Gastroesophageal sphincter (tissue), 4 donors: ENCODE measurements around the gene GNLY. TPM values are rescaled to one million over a fixed set of nuclear protein-coding genes. Genes with fewer than 3 reads are reported as not detected.

Experiments
- ATAC-seq: fragments of 150-250 bp; one replicate; pipeline ENCODE4 v1.9.1; 2016; ENCODE audit warnings: mild to moderate bottlenecking, moderate library complexity
- H3K27ac ChIP-seq, 4 donors: fragments of 200-600 bp; sonication (generic) in 3 of 4; 1 replicate in 3 of 4; 2 replicates in 1 of 4; pipeline ENCODE4 v1.5.1; 2016 to 2019
- H3K27me3 ChIP-seq: fragments of 200-600 bp; sonication (generic); one replicate; pipeline ENCODE4 v1.5.1; 2019
- H3K36me3 ChIP-seq, 2 donors: fragments of 200-600 bp; sonication (generic); one replicate each; pipeline ENCODE4 v1.5.1; 2019; ENCODE audit warnings: control low read depth in 1 of 2
- H3K4me1 ChIP-seq, 3 donors: fragments of 200-600 bp; sonication (generic); 1 replicate in 2 of 3; 2 replicates in 1 of 3; pipeline ENCODE4 v1.5.1; 2016 to 2019; ENCODE audit warnings: control low read depth in 2 of 3
- H3K4me3 ChIP-seq, 2 donors: fragments of 200-600 bp; sonication (generic); one replicate each; pipeline ENCODE4 v1.5.1; 2019; ENCODE audit warnings: mild to moderate bottlenecking in 1 of 2, moderate library complexity in 1 of 2
- H3K9me3 ChIP-seq, 3 donors: fragments of 200-600 bp; sonication (generic); one replicate each; pipeline ENCODE4 v1.5.1; 2017 to 2019; ENCODE audit warnings: control low read depth in 2 of 3
- CTCF ChIP-seq, 4 experiments: fragments of 200-600 bp in 2 of 4; fragments of 450-650 bp in 2 of 4; sonication (generic) in 1 of 4; IDR thresholded peaks; one replicate each; pipeline ENCODE4 v1.5.1; 2017 to 2019; ENCODE audit warnings: antibody characterized with exemption in 4 of 4, mild to moderate bottlenecking in 2 of 4, moderate library complexity in 2 of 4
- EP300 ChIP-seq: sonication (generic); formaldehyde crosslinking; IDR thresholded peaks from one replicate; pipeline ENCODE4 v1.6.1; 2017; ENCODE audit warnings: antibody characterized with exemption, mild to moderate bottlenecking
- POLR2A ChIP-seq, 2 donors: fragments of 450-650 bp; IDR thresholded peaks; one replicate each; pipeline ENCODE4 v1.6.1; 2017; ENCODE audit warnings: antibody characterized with exemption in 2 of 2, mild to moderate bottlenecking in 2 of 2, moderate library complexity in 1 of 2
- POLR2AphosphoS5 ChIP-seq: sonication (generic); formaldehyde crosslinking; IDR thresholded peaks from one replicate; pipeline ENCODE4 v1.6.1; 2017; ENCODE audit warnings: antibody characterized with exemption
- WGBS, 2 donors: methylation state at CpG; one replicate each; pipeline ENCODE4 v1.1.5; 2018; ENCODE audit warnings: low coverage in 1 of 2; 5-methylcytosine and 5-hydroxymethylcytosine counted together
- total RNA-seq, 4 donors: library from RNA; depleted of rRNA; stranded (reverse); fragments of >200 nt; gene quantifications; one replicate each; pipeline ENCODE4 v1.1.0, GENCODE V29; 2016

GNLY gene
- total RNA-seq, 4 donors from 2014 or later, result 0.54 to 3.1 TPM; not detected in 2

- Histone ChIP-seq H3K4me1 (peaks cover 0 to 24% (median 0%) of the 10 kb centered on the region in 3 donors), H3K36me3 (no peaks in the 10 kb centered on the region), H3K27ac (peak overlapping the region in 1 of 4 donors; percentile 28), H3K9me3 (no peaks in the 10 kb centered on the region), H3K4me3 (no peak overlapping the region), H3K27me3 (no peaks in the 10 kb centered on the region)
- TF ChIP-seq POLR2A (IDR thresholded peaks at IDR 0.05) (no peak), EP300 (no peak), CTCF (IDR thresholded peaks at IDR 0.05) (no peak), POLR2AphosphoS5 (no peak)
- no peak for ATAC-seq
- 60 to 100% methylated on average over 1 of the region's 3 CpGs for WGBS, 2 donors
Observed at GRCh38 chr2:85678377-85678776, 15.8 kb upstream of the GNLY start.

GRCh38 chr2:85678794-85679672 is 15.1 kb upstream of the GNLY start:
- H3K36me3 ChIP-seq, result no peaks in the 10 kb centered on the region
- H3K9me3 ChIP-seq, result no peaks in the 10 kb centered on the region
- 12 to 26% methylated on average over 3 to 14 of the region's 25 CpGs for WGBS, 2 donors
- TF ChIP-seq EP300 (no peak), POLR2A (IDR thresholded peaks at IDR 0.05) (no peak), CTCF (IDR thresholded peaks at IDR 0.05) (peak in 3 of 4 experiments; percentile 95 to 98 (median 96)), POLR2AphosphoS5 (peak; percentile 28)
- H3K4me1 ChIP-seq, result peaks cover 0 to 24% (median 0%) of the 10 kb centered on the region in 3 donors
- H3K27ac ChIP-seq, result peak overlapping the region in 2 of 4 donors; percentile 28 to 39
- H3K4me3 ChIP-seq, result no peak overlapping the region
- H3K27me3 ChIP-seq, result no peaks in the 10 kb centered on the region
- ATAC-seq, result peak; percentile 90

GRCh38 chr2:85680707-85681371 is 13.3 kb upstream of the GNLY start:
- Histone ChIP-seq H3K27me3 (no peaks in the 10 kb centered on the region), H3K4me1 (peaks cover 0 to 24% (median 0%) of the 10 kb centered on the region in 3 donors), H3K36me3 (no peaks in the 10 kb centered on the region), H3K4me3 (no peak overlapping the region), H3K9me3 (no peaks in the 10 kb centered on the region), H3K27ac (peak overlapping the region in 3 of 4 donors; percentile 36 to 47 (median 39))
- ATAC-seq, result no peak
- TF ChIP-seq EP300 (no peak), CTCF (IDR thresholded peaks at IDR 0.05) (no peak), POLR2A (IDR thresholded peaks at IDR 0.05) (no peak), POLR2AphosphoS5 (peak; percentile 1)
- WGBS, 2 donors, result 73% methylated on average over 2 of the region's 2 CpGs

GRCh38 chr2:85681372-85681763 is 12.8 kb upstream of the GNLY start:
- Histone ChIP-seq H3K4me3 (no peak overlapping the region), H3K27me3 (no peaks in the 10 kb centered on the region), H3K4me1 (peaks cover 0 to 21% (median 0%) of the 10 kb centered on the region in 3 donors), H3K9me3 (no peaks in the 10 kb centered on the region), H3K27ac (peak overlapping the region in 3 of 4 donors; percentile 7 to 38 (median 20)), H3K36me3 (no peaks in the 10 kb centered on the region)
- ATAC-seq, result no peak
- whole genome bisulfite sequencing, 2 donors, result 63 to 78% methylated on average over 4 of the region's 5 CpGs
- TF ChIP-seq EP300 (no peak), CTCF (IDR thresholded peaks at IDR 0.05) (no peak), POLR2AphosphoS5 (peak; percentile 1), POLR2A (IDR thresholded peaks at IDR 0.05) (no peak)
